ENCODE results near the gene RAI1. TPM values are rescaled to one million over a fixed set of nuclear protein-coding genes. Genes with fewer than 3 reads are reported as not detected.

Gene RAI1
- total RNA-seq, 4 donors from 2014 or later: 17.0 to 36.3 (median 22.3) TPM

GRCh38 chr17:17703140-17703919, 22.1 kb downstream of the RAI1 start:
- Histone ChIP-seq H3K4me1 (peaks cover 41 to 67% (median 44%) of the 10 kb centered on the region in 3 donors), H3K9me3 (no peaks in the 10 kb centered on the region), H3K4me3 (no peak overlapping the region), H3K27me3 (no peaks in the 10 kb centered on the region), H3K27ac (no peak overlapping the region), H3K36me3 (peaks cover 0 to 10% (median 0%) of the 10 kb centered on the region in 3 donors)
- 57 to 60% methylated on average over 11 to 12 of the region's 14 CpGs for WGBS, 2 donors
- TF ChIP-seq POLR2A (IDR thresholded peaks at IDR 0.05): no peak
- intact Hi-C loops (cut with DNase I): no loop called here
- DNase-seq: no peak

GRCh38 chr17:17704931-17705330, 23.7 kb downstream of the RAI1 start:
- Histone ChIP-seq H3K9me3 (no peaks in the 10 kb centered on the region), H3K36me3 (peaks cover 0 to 19% (median 0%) of the 10 kb centered on the region in 3 donors), H3K4me1 (peaks cover 26 to 60% (median 31%) of the 10 kb centered on the region in 3 donors), H3K4me3 (no peak overlapping the region), H3K27ac (no peak overlapping the region), H3K27me3 (no peaks in the 10 kb centered on the region)
- no peak for TF ChIP-seq POLR2A (IDR thresholded peaks at IDR 0.05)
- no peak for TF ChIP-seq CTCF (IDR thresholded peaks at IDR 0.05)
- DNase-seq: no peak
- WGBS, 2 donors: 85 to 100% methylated on average over 2 of the region's 2 CpGs
- intact Hi-C loops (cut with DNase I): no loop called here

DNA sequence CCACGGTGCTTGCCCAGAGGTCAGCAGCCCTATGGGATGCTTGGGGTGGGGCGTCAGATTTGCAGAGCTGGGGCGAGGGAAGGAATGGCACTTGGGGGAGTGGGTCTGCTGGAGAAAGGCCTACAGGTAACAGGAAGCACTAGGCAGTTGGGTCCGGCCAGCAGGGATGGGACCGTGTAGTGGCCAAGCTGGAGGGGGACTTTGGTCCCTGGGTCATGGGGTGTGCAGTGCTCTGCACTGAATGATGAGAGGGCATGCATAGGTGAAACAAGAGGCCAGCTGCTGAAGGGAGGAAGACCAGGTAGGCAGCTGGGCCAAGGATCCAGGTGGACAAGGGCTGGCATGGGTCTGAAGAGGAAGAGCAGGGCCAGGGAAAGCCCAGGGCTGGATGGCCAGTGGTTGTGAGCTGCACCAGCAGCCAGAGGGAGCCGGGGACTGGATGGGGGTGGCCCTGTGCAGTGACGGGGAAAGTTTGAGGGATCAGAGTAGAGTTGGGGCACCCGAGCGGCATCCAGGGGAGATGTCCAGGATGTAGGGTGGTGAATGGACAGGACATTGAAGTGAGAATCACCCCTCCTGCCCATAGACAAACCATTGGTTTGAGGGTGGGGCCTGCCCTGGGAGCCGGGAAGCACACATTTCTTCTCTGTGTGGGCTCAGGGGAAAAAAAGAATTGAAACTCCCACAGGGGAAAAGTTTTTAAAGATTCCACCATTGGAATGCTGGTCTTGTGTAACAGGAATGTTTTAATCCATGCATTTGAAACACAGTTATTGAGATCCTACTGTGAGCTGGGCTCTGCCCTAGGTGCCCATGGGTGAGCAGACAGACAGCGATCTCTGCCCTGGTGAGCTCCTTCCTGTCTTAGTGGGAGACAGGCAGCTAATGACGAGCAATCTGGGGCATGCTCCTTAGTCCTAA, 25.1 kb downstream of the RAI1 start:
- Histone ChIP-seq H3K27ac (no peak overlapping the region), H3K36me3 (peaks cover 0 to 19% (median 0%) of the 10 kb centered on the region in 3 donors), H3K4me1 (peaks cover 29 to 60% (median 30%) of the 10 kb centered on the region in 3 donors), H3K9me3 (no peaks in the 10 kb centered on the region), H3K4me3 (no peak overlapping the region), H3K27me3 (no peaks in the 10 kb centered on the region)
- 92% methylated on average over 11 to 12 of the region's 12 CpGs for WGBS, 2 donors
- no peak for DNase-seq
- intact Hi-C loops (cut with DNase I): no loop called here
- TF ChIP-seq CTCF (IDR thresholded peaks at IDR 0.05): no peak

DNA sequence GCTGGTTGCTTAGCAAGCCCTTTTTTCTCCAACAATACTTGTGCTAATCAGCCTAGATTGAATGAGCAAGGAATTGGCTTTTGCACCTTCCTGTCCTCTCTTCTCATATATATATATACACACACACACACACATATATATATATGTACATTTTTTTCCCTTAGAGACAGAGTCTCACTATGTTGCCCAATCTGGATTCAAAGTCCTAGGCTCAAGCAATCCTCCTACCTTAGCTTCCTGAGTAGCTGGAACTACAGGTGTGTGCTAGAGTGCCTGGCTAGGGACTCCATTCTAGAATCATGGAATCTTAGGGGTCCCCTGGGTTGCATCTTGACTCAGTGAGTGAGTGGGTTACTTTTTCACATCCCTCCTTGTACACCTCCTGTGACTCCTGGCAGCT, 27.0 kb downstream of the RAI1 start:
- TF ChIP-seq CTCF (IDR thresholded peaks at IDR 0.05): no peak
- TF ChIP-seq POLR2A (IDR thresholded peaks at IDR 0.05): no peak
- intact Hi-C loops (cut with DNase I): no loop called here
- no peak for DNase-seq
- no peak overlapping the region for H3K4me3 ChIP-seq
- H3K9me3 ChIP-seq: no peaks in the 10 kb centered on the region
- H3K36me3 ChIP-seq: peaks cover 0 to 19% (median 0%) of the 10 kb centered on the region in 3 donors
- peaks cover 22 to 60% (median 33%) of the 10 kb centered on the region in 3 donors for H3K4me1 ChIP-seq
- H3K27ac ChIP-seq: no peak overlapping the region
- H3K27me3 ChIP-seq: no peaks in the 10 kb centered on the region

DNA sequence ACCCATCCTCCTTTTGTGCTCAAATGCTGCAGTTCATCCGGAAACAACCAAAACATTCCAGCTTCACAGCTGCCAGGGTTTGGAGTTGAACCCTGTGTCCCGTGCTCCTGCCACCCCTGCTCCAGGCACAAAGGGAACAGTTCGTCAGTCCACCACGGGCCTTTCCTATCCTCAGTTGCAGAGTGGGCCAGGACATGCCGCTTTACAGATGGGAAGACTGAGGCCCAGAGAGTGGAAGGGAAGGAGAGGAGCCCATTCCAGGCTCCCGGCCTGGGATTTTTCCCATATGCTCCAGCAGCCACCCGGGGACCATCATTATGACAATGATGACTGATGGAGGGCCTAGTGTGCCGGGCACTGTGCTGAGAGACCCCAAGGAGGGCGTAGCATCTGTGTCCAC, 27.6 kb downstream of the RAI1 start:
- intact Hi-C loops (cut with DNase I): no loop called here
- Histone ChIP-seq H3K4me1 (peaks cover 26 to 60% (median 37%) of the 10 kb centered on the region in 3 donors), H3K27ac (peak overlapping the region in 2 of 4 donors; percentile 79 to 84), H3K27me3 (no peaks in the 10 kb centered on the region), H3K36me3 (peaks cover 0 to 19% (median 0%) of the 10 kb centered on the region in 3 donors), H3K4me3 (no peak overlapping the region), H3K9me3 (no peaks in the 10 kb centered on the region)
- WGBS, 2 donors: 88 to 100% methylated on average over 1 to 3 of the region's 9 CpGs
- no peak for DNase-seq
- TF ChIP-seq POLR2A (IDR thresholded peaks at IDR 0.05) (no peak), CTCF (IDR thresholded peaks at IDR 0.05) (no peak)

Data from esophagus squamous epithelium (tissue), 5 donors.